Retina (tissue), 1 donor: ENCODE data around the gene PTPRN2.

ENCODE experiments used
- DNase-seq: peaks from one replicate; pipeline ENCODE4 v3.0.0-alpha.2; 2016

PTPRN2 gene

GRCh38 chr7:157558875-157559595, 1028.6 kb downstream of the PTPRN2 start:
- DNase-seq: no peak

DNA sequence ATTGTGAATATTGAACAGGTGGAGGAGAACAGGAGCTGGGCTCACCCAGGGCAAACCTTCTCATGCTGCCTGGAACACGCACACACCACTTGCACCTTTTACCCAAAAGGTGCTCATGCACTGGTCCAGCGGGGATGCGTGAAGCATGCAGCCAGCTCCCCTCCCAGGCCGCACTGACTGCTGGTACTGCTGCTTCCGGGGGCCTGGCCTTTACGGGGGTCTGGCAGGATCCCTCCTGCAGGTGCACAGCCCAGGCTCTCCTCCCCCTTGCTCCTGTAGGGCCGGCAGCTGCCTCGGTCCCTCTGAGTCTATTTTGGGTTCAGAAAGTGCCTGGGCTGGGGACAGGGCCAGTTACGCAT, 1029.1 kb downstream of the PTPRN2 start:
- no peak for DNase-seq

DNA sequence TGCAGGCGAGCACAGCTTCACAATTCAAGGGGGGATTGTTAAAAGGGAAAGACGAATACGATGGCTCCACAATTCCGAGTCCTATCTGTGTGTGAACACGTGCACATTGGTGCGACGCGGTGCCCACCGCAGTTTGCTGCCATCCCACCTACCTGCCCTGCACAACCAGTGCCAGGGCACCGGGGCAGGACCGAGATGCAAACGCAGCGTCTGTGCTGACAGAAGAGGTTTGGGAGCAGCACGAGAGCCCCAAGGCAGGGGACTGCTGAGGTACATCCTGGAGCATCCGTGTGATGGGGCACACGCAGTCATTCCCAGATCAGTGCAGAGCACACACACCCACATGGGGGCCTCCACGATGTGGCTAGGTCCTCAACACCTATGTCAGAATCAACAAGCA, 1029.6 kb downstream of the PTPRN2 start:
- DNase-seq: no peak

GRCh38 chr7:157557263-157557662, 1030.4 kb downstream of the PTPRN2 start:
- no peak for DNase-seq

DNA sequence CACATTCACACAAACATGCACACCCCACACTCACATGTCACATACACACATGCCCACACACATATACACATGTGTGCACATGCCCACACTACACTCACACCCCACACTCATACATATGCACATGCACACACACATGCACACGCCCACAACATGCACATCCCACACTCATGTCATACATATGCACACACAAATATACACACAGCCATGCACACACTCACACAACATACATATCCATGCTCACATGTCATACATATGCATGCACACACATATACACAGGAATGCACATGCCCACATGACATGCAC, 1031.0 kb downstream of the PTPRN2 start:
- DNase-seq: no peak

- DNase-seq: no peak
These were observed 1031.5 kb downstream of the PTPRN2 start for GRCh38 chr7:157555944-157556641.

- no peak for DNase-seq
These were observed 1032.3 kb downstream of the PTPRN2 start for GRCh38 chr7:157555313-157555712.

DNA sequence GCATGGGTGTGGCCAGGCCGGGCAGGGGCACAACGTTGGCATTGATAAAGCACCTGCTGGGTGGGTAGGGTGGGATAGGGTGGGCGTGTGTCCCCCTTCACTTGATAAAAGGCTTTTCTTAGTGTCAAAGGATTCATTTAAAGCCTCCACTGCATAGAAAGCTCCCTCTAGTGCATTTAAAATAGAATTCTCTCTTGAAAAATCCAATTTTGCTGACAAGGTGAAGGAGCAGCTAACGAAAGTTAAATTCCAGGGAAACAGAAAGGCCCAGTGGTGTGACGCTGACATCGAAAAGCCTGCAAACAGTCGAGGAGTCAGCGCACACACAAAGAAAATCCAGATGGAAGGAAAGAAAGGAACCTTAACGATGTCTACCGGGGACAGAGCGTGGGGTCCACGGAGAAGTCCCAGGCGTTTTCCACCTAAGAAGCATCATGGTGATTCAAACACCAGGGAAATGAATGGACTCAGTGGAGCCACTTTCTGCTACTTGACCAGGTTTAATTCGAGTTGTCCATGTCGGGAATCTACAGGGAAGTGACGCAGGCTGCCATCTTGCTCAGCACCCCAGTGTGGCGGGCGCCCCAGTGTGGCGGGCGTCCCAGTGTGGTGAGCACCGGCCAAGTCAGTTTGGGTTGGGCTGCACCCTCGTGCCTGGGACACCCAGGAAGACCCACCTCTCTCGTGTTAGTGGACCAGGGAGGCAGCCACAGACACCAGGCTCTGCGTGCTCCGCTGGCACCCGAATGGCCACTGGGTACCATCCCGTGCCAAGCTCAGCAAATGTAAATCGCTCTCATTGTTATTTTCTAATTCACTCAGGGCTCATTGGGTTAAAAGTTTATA, 1033.0 kb downstream of the PTPRN2 start:
- DNase-seq: no peak

GRCh38 chr7:157553256-157553655, 1034.4 kb downstream of the PTPRN2 start:
- DNase-seq: no peak

GRCh38 chr7:157552295-157552993, 1035.2 kb downstream of the PTPRN2 start:
- no peak for DNase-seq

- DNase-seq: no peak
These were observed 1036.1 kb downstream of the PTPRN2 start for GRCh38 chr7:157551325-157552070.

DNA sequence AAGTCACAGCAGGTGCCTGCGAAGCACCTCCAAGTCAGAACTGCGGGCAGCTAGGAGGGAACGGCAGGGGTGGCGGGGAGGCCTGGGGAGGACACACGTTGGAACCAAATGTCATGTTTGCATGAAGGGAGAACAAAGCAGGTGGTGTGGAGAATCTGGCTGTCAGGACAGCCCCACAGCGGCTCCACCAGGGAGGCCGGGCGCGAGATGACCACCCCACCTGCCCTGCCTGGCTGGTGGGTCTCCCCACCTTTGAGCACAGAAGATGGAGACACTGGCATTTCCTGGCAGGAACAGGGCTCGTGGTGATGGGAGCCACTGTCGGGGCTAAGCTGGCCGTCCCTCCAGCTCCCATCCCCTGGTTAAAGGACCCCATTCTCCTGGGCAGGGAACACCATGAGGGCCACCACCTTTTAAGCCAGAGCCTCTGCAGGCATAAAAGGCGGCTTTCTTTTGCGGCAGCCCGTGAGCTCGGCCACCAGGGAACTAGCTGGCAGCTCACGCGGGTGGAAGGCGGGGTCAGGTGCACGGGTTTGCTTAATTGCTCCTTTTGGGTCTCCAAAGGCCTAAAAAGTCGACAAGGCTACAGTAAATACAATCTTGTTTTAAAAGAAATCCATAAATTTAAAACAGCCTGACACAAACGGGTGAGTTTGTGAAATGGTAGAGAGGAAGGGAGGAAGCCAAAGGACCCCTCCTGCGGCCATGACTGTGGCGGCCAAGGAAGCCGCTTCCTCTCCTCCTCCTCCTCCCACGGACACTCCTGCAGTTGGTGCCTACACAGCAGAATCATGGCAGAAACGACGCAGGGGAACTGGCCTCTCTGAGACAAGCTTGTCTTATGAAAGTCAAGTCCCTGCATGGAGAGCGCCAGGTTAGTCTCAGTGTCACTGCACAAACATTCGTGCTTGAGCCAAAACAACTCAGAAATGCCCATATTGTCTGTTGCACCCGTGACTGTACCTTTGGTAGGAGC, 1037.0 kb downstream of the PTPRN2 start:
- no peak for DNase-seq

GRCh38 chr7:157549612-157550299, 1037.9 kb downstream of the PTPRN2 start:
- DNase-seq: no peak

- DNase-seq: peak; percentile 30
These were observed 1038.8 kb downstream of the PTPRN2 start for GRCh38 chr7:157548691-157549303.

GRCh38 chr7:157547611-157548010, 1040.0 kb downstream of the PTPRN2 start:
- DNase-seq: no peak

DNA sequence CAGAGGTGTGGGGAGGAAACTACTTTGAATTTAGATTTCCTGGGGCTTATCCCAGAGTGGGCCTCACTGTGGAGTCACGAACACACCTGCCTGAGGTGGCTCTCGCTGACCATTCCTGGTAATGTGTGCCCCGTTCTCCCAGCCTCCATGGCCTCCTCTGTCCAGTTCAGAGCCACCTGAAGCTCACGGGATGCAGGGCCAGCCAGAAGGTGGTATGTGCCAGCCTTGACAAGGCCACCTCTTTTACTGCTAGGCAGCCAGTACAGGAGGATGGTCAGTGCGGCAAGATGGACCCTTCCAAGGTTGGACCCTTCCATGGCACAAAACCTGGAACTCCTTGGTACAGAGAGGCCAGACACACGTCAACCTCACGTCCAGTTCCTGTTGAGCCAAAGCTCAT, 1040.5 kb downstream of the PTPRN2 start:
- DNase-seq: no peak

DNA sequence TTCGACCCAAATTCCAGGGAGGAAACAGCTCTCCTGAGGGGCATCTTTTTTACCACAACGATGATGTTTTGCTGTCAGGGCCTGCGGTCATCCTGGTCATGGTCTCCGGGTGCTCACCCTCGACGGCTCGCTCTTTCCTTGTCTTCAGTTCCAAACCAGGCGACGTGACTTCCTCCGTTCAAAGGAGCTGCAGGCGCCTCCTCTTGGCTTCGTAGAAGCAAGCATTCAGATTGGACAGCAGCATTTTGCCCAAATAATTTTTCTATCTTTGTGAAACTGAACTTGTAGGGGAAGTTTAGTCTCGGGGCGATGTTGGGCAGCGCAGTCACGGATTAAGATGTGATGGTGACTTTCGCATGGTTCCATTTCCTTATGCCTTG, 1042.0 kb downstream of the PTPRN2 start:
- DNase-seq: no peak

DNA sequence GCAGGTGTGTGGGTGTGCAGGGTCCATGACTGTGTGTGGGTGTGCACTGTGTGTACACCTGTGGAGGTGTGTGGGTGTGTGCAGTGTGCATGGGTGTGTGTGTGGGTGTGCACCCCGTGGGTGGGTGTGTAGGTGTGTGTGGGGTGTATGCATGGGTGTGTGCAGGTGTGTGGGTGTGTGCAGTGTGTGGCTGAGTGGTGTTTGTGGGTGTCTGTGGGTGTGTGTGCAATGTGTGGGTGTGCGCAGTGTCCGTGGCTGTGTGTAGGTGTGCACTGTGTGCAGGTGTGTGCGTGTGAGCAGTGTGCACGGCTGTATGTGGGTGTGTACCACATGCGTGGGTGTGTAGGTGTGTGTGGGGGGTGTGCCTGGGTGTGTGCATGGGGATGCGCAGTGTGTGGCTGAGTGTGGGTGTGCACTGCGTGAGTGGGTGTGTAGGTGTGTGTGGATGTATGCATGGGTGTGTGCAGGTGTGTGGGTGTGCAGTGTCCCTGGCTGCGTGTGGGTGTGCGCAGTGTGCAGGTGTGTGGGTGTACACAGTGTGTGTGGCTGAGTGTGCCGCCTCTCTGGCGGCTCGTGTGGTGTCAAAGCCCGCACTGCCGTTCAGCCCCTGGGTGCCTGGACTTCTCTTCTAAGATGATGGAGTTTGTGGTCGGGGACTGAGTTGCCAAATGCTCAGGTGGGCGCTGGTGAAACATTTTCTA, 1042.5 kb downstream of the PTPRN2 start:
- DNase-seq: no peak

- DNase-seq: no peak
These were observed 1043.4 kb downstream of the PTPRN2 start for GRCh38 chr7:157544226-157544625.

GRCh38 chr7:157543791-157544190, 1043.8 kb downstream of the PTPRN2 start:
- DNase-seq: no peak
